Endothelial cell of umbilical vein (primary cell): ENCODE data around the gene SS18L1.

Experiments
- EZH2 ChIP-seq: IDR thresholded peaks from 2 replicates; pipeline ENCODE4 v1.6.1; 2012; ENCODE audit warnings: borderline replicate concordance, low read depth, mild to moderate bottlenecking, moderate library complexity, low read length, inconsistent platforms; ENCODE audit not compliant: severe bottlenecking
- FOS ChIP-seq: IDR thresholded peaks from 2 replicates; pipeline ENCODE4 v1.6.1; 2011; ENCODE audit warnings: mild to moderate bottlenecking, low read length, moderate library complexity, borderline replicate concordance; ENCODE audit not compliant: insufficient read depth
- GATA2 ChIP-seq: IDR thresholded peaks from 2 replicates; pipeline ENCODE4 v1.7.0; 2011; ENCODE audit warnings: low read depth, mild to moderate bottlenecking, moderate library complexity, mixed read lengths, low read length; ENCODE audit not compliant: insufficient read length, insufficient read depth
- MYC ChIP-seq: IDR thresholded peaks from one replicate; pipeline ENCODE4 v1.6.1; 2011; ENCODE audit warnings: mild to moderate bottlenecking, low read depth, low read length
- POLR2A ChIP-seq: IDR thresholded peaks from 2 replicates; pipeline ENCODE4 v1.6.1; 2012; ENCODE audit warnings: low read depth, mild to moderate bottlenecking, control low read depth, low read length
- POLR2AphosphoS5 ChIP-seq: IDR thresholded peaks from 2 replicates; pipeline ENCODE4 v1.6.1; 2012; ENCODE audit warnings: low read depth, mild to moderate bottlenecking, control low read depth, low read length, moderate library complexity; ENCODE audit not compliant: insufficient read depth
- TF ChIP-seq, protein P1 (sequence below): IDR thresholded peaks from 2 replicates; pipeline ENCODE4 v1.6.1; 2011; ENCODE audit not compliant: insufficient read depth, insufficient read length
- TF ChIP-seq, protein P2 (sequence below), 2 donors: IDR thresholded peaks; 1 replicate in 1 of 2; 2 replicates in 1 of 2; pipeline ENCODE4 v1.5.1; 2011; ENCODE audit warnings: low read length in 2 of 2, mild to moderate bottlenecking in 2 of 2, moderate library complexity in 2 of 2, control low read depth in 1 of 2, inconsistent platforms in 1 of 2, low read depth in 1 of 2; ENCODE audit not compliant: insufficient read depth in 1 of 2; ENCODE audit errors: extremely low read depth in 1 of 2

GRCh38 chr20:62120365-62120762, 23.2 kb upstream of the SS18L1 start:
- TF ChIP-seq, protein P1, sequence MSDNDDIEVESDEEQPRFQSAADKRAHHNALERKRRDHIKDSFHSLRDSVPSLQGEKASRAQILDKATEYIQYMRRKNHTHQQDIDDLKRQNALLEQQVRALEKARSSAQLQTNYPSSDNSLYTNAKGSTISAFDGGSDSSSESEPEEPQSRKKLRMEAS, result no peak
- TF ChIP-seq POLR2A, result no peak
- TF ChIP-seq, protein P2, sequence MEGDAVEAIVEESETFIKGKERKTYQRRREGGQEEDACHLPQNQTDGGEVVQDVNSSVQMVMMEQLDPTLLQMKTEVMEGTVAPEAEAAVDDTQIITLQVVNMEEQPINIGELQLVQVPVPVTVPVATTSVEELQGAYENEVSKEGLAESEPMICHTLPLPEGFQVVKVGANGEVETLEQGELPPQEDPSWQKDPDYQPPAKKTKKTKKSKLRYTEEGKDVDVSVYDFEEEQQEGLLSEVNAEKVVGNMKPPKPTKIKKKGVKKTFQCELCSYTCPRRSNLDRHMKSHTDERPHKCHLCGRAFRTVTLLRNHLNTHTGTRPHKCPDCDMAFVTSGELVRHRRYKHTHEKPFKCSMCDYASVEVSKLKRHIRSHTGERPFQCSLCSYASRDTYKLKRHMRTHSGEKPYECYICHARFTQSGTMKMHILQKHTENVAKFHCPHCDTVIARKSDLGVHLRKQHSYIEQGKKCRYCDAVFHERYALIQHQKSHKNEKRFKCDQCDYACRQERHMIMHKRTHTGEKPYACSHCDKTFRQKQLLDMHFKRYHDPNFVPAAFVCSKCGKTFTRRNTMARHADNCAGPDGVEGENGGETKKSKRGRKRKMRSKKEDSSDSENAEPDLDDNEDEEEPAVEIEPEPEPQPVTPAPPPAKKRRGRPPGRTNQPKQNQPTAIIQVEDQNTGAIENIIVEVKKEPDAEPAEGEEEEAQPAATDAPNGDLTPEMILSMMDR (IDR thresholded peaks at IDR 0.05; ENCODE audit: extremely low read depth in 1 of 2, insufficient read depth in 1 of 2, low read depth in 1 of 2, low read length in 2 of 2), result no peak
- no peak for TF ChIP-seq EZH2
- no peak for TF ChIP-seq POLR2AphosphoS5
- no peak for TF ChIP-seq GATA2
- TF ChIP-seq FOS, result no peak
- no peak for TF ChIP-seq MYC
